Activated naive CD8-positive, alpha-beta T cell treated with anti-CD3 and anti-CD28 coated beads for 36 hours (primary cell): ENCODE data around the gene UBE2F. TPM values are rescaled to one million over a fixed set of nuclear protein-coding genes. Genes with fewer than 3 reads are reported as not detected.
"Not testable (repeated sequence)": the region's sequence is repeated elsewhere in the genome, so short reads cannot be mapped to it uniquely, and the experiment has no call there.

Experiments used
- DNase-seq: peaks from one replicate; pipeline ENCODE4 v3.0.0; 2021
- H3K27ac Mint-ChIP-seq: one replicate; pipeline ENCODE4 v1.8.0; 2022; ENCODE audit warnings: mild to moderate bottlenecking, moderate library complexity, mixed read lengths
- H3K27me3 Mint-ChIP-seq: one replicate; pipeline ENCODE4 v1.8.0; 2022; ENCODE audit warnings: mild to moderate bottlenecking, mixed read lengths
- H3K36me3 Mint-ChIP-seq: one replicate; pipeline ENCODE4 v1.8.0; 2021; ENCODE audit warnings: mild to moderate bottlenecking, mixed read lengths
- H3K4me1 Mint-ChIP-seq: one replicate; pipeline ENCODE4 v1.8.0; 2021; ENCODE audit warnings: mixed read lengths
- H3K4me3 Mint-ChIP-seq: one replicate; pipeline ENCODE4 v1.8.0; 2022; ENCODE audit warnings: mild to moderate bottlenecking, moderate library complexity, mixed read lengths
- H3K9me3 Mint-ChIP-seq: one replicate; pipeline ENCODE4 v1.8.0; 2022; ENCODE audit warnings: mixed read lengths
- total RNA-seq, 2 experiments: library from RNA; stranded (reverse); gene quantifications; one replicate each; pipeline ENCODE4 v1.2.3, GENCODE V29; 2021

UBE2F gene
- total RNA-seq, 2 experiments from 2014 or later: 57.9 to 58.9 TPM

DNA sequence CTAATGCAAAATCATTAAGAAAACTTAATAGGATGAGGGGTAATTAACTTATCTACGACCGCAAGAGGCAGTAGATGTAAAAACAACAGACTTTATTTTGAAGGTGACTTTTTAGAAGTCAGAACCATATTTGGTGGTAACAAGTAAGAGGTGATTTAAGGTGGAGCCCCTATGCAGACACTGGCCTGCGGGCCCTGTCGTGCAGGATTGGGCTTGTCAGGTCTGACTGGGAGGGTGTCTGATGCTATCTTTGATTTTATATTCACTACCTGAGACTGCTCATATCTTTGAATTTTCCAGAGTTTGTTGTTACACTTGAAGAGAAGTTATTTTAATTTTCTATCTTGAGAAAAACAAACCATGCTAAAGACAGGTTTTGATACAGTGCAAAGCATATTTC lies 64.9 kb downstream of the UBE2F start:
- Mint-ChIP-seq H3K36me3 (peaks cover 33% of the 10 kb centered on the region), H3K27ac (no peak overlapping the region), H3K27me3 (no peaks in the 10 kb centered on the region), H3K4me3 (no peak overlapping the region), H3K4me1 (peaks cover 1% of the 10 kb centered on the region), H3K9me3 (no peaks in the 10 kb centered on the region)
- DNase-seq: no peak

GRCh38 chr2:238032755-238033337 lies 66.0 kb downstream of the UBE2F start:
- peaks cover 33% of the 10 kb centered on the region for H3K36me3 Mint-ChIP-seq

GRCh38 chr2:238033991-238034390 lies 67.2 kb downstream of the UBE2F start:
- H3K4me1 Mint-ChIP-seq, H3K27me3 Mint-ChIP-seq, H3K9me3 Mint-ChIP-seq, H3K27ac Mint-ChIP-seq, DNase-seq, H3K4me3 Mint-ChIP-seq: not testable (repeated sequence)
- peaks cover 36% of the 10 kb centered on the region for H3K36me3 Mint-ChIP-seq

More at GRCh38 chr2:238032755-238033337, 66.0 kb downstream of the UBE2F start:
- H3K27me3 Mint-ChIP-seq: no peaks in the 10 kb centered on the region
- no peak overlapping the region for H3K4me3 Mint-ChIP-seq
- no peaks in the 10 kb centered on the region for H3K9me3 Mint-ChIP-seq
- peaks cover 1% of the 10 kb centered on the region for H3K4me1 Mint-ChIP-seq
- H3K27ac Mint-ChIP-seq: no peak overlapping the region
- DNase-seq: no peak

DNA sequence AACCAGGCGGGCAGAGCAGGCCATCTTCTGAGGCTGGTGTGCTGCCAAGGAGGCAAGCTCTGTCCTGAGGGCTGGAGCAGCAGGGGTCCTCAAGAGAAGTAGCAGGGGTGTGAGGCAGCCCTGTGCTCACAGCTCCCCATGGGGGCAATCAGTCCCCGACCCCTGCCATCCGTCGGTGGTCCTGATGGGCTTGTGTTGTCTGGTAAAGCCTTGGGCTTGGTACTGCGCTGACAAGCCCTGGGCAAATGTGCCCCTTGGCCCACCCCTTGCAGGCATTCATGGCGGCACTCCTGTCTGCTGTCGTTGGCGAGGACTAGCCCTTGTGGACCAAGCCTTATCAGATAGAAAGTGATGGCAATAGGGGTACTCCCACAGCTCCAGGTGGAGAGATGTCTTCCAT lies 71.4 kb downstream of the UBE2F start:
- Mint-ChIP-seq H3K4me1 (peaks cover 1% of the 10 kb centered on the region), H3K27ac (no peak overlapping the region), H3K36me3 (peaks cover 31% of the 10 kb centered on the region), H3K4me3 (no peak overlapping the region), H3K9me3 (no peaks in the 10 kb centered on the region), H3K27me3 (no peaks in the 10 kb centered on the region)
- no peak for DNase-seq

GRCh38 chr2:238039151-238039550 lies 72.3 kb downstream of the UBE2F start:
- H3K4me3 Mint-ChIP-seq: no peak overlapping the region
- no peaks in the 10 kb centered on the region for H3K4me1 Mint-ChIP-seq
- H3K9me3 Mint-ChIP-seq: no peaks in the 10 kb centered on the region
- peaks cover 31% of the 10 kb centered on the region for H3K36me3 Mint-ChIP-seq
- H3K27me3 Mint-ChIP-seq: no peaks in the 10 kb centered on the region
- H3K27ac Mint-ChIP-seq: no peak overlapping the region
- DNase-seq: no peak

DNA sequence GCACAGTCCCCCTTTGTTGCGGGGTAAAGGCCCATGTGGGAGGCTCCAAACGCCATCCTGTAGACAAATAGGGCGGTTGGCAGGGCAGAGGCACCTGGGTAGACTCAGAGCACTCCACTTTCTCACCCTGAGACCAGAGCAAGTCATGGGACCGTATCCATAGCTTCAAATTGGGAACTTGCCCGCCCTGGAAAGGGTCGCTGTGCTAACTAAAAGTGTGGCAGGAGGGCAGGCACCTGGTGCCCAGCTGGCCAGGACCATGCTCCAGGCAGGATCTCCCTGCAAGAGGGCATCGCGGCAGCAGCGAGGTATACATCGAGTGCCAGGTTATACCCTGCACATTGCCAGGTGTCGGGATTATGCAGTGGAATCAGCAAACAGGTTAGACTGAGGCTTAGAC lies 73.2 kb downstream of the UBE2F start:
- Mint-ChIP-seq H3K36me3 (peaks cover 27% of the 10 kb centered on the region), H3K27me3 (no peaks in the 10 kb centered on the region), H3K27ac (no peak overlapping the region), H3K4me3 (no peak overlapping the region), H3K9me3 (no peaks in the 10 kb centered on the region), H3K4me1 (peaks cover 3% of the 10 kb centered on the region)
- no peak for DNase-seq

GRCh38 chr2:238040918-238041317 lies 74.1 kb downstream of the UBE2F start:
- DNase-seq: no peak
- no peak overlapping the region for H3K4me3 Mint-ChIP-seq
- H3K27ac Mint-ChIP-seq: no peak overlapping the region
- peaks cover 2% of the 10 kb centered on the region for H3K9me3 Mint-ChIP-seq
- H3K4me1 Mint-ChIP-seq: peaks cover 3% of the 10 kb centered on the region
- no peaks in the 10 kb centered on the region for H3K27me3 Mint-ChIP-seq
- peaks cover 29% of the 10 kb centered on the region for H3K36me3 Mint-ChIP-seq

DNA sequence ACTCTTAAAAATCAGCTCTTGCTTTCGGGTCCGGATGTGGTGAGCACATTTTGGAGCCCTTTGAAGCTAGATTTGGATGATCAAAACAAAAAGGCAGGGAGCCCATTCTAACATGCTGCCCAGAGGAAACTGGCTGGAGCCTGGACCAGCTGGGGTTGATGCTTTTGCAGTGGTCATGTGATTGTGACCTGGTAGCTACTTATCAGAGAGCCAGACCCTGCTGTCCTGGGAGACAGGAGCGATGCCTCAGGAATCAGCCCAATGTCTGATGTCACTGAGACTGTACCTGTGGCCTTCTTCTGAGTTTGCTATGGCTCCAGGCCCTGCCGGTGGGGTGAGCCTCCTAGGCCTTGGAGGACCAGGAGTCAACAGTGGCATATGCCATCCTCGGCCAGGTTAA lies 75.3 kb downstream of the UBE2F start:
- no peak overlapping the region for H3K4me3 Mint-ChIP-seq
- H3K4me1 Mint-ChIP-seq: peaks cover 3% of the 10 kb centered on the region
- no peaks in the 10 kb centered on the region for H3K27me3 Mint-ChIP-seq
- H3K9me3 Mint-ChIP-seq: peaks cover 5% of the 10 kb centered on the region
- no peak for DNase-seq
- no peak overlapping the region for H3K27ac Mint-ChIP-seq
- H3K36me3 Mint-ChIP-seq: peaks cover 40% of the 10 kb centered on the region

DNA sequence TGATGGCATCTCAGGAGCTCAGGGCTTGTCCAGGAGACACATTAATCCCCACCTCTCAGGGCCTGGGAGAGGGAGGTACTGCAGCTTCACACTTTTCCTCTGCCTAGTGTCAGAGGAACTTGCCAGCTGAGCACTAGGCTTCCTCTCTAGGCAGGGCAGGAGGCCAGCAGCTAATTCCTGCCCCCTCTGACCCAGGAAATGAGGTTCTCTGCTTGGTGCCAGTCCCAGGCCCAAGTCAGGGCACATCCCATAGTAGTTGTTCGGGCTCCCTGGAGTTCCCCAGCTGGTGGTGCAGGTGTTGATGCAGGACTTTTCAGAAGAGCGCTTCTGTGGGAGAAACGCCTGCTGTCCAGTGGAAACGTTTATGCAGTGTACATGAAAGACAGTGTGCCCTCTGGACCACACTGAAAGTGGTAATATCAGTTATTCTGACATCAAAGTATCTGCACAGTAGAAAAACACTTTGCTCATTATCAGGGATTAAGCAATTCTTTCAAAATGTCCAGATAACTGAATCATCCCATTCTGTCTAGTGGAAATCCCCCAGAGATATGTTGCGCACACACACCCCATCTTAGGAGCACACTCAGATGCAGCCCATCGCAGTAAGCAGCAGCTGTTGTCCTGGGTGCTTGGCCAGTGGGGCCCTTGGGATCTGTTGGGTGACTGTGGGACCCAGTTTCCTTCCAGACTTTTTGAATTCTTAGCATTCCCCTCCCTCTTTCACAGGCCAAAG lies 76.2 kb downstream of the UBE2F start:
- no peak for DNase-seq
- no peaks in the 10 kb centered on the region for H3K27me3 Mint-ChIP-seq
- H3K9me3 Mint-ChIP-seq: peaks cover 12% of the 10 kb centered on the region
- H3K36me3 Mint-ChIP-seq: peaks cover 42% of the 10 kb centered on the region
- H3K27ac Mint-ChIP-seq: no peak overlapping the region
- H3K4me1 Mint-ChIP-seq: peaks cover 3% of the 10 kb centered on the region
- no peak overlapping the region for H3K4me3 Mint-ChIP-seq

DNA sequence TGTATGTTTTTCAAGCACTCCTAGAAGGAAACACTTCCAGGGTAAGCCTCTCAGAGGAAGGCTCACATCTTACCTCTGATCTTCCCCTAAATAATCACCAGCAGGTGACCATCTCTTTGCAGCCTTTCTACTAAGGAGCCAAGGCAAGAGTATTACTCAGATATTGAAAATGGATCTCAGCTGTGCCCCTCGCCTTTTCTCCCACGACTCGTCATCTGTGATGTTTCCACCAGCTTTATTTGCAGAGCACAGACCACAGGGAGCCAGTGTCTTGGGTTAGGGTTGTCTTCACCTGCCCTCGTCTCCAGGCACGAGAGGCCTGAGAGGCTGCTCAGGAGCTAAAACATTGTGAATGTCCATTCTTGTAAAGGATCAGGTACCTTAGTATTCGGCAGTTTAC lies 77.0 kb downstream of the UBE2F start:
- DNase-seq: no peak
- H3K27me3 Mint-ChIP-seq: no peaks in the 10 kb centered on the region
- H3K36me3 Mint-ChIP-seq: peaks cover 41% of the 10 kb centered on the region
- H3K9me3 Mint-ChIP-seq: peaks cover 18% of the 10 kb centered on the region
- no peak overlapping the region for H3K4me3 Mint-ChIP-seq
- peaks cover 3% of the 10 kb centered on the region for H3K4me1 Mint-ChIP-seq
- H3K27ac Mint-ChIP-seq: no peak overlapping the region

- Mint-ChIP-seq H3K9me3 (peaks cover 18% of the 10 kb centered on the region), H3K4me3 (no peak overlapping the region), H3K27me3 (no peaks in the 10 kb centered on the region), H3K4me1 (peaks cover 3% of the 10 kb centered on the region), H3K36me3 (peaks cover 43% of the 10 kb centered on the region), H3K27ac (no peak overlapping the region)
- DNase-seq: no peak
These were observed 78.8 kb downstream of the UBE2F start for GRCh38 chr2:238045575-238045974.

- Mint-ChIP-seq H3K4me1 (peaks cover 3% of the 10 kb centered on the region), H3K36me3 (peaks cover 40% of the 10 kb centered on the region), H3K4me3 (no peak overlapping the region), H3K27ac (no peak overlapping the region), H3K9me3 (peaks cover 18% of the 10 kb centered on the region), H3K27me3 (peaks cover 2% of the 10 kb centered on the region)
- no peak for DNase-seq
These were observed 80.0 kb downstream of the UBE2F start for GRCh38 chr2:238046725-238047270.

GRCh38 chr2:238053191-238053776 lies 86.5 kb downstream of the UBE2F start:
- Mint-ChIP-seq H3K4me1 (peaks cover 11% of the 10 kb centered on the region), H3K27ac (no peak overlapping the region), H3K36me3 (peaks cover 7% of the 10 kb centered on the region), H3K27me3 (peaks cover 39% of the 10 kb centered on the region), H3K9me3 (peaks cover 5% of the 10 kb centered on the region), H3K4me3 (no peak overlapping the region)
- DNase-seq: no peak

DNA sequence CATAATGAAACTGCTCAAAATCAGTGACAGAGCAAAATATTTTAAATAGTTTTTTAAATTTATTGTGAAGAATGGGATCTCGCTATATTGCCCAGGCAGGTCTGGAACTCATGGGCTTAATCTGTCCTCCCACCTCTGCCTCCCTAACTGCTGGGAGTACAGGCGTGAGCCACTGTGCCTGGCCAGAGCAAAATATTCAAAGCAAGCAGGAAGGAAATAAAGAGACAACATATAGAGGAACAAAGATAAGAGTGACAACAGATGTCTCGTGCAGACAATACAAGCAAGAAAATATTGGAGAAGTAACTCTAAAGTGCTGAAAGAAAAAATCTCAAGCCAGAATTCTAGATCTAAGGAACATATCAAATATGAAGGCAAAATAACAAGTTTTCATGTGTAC lies 89.0 kb downstream of the UBE2F start:
- H3K36me3 Mint-ChIP-seq: peaks cover 15% of the 10 kb centered on the region
- H3K27ac Mint-ChIP-seq: no peak overlapping the region
- H3K9me3 Mint-ChIP-seq: no peaks in the 10 kb centered on the region
- H3K4me1 Mint-ChIP-seq: peaks cover 14% of the 10 kb centered on the region
- no peak overlapping the region for H3K4me3 Mint-ChIP-seq
- H3K27me3 Mint-ChIP-seq: peaks cover 39% of the 10 kb centered on the region
- no peak for DNase-seq

- H3K4me3 Mint-ChIP-seq, DNase-seq, H3K27ac Mint-ChIP-seq, H3K9me3 Mint-ChIP-seq: not testable (repeated sequence)
- H3K27me3 Mint-ChIP-seq: peaks cover 32% of the 10 kb centered on the region
- H3K4me1 Mint-ChIP-seq: peaks cover 26% of the 10 kb centered on the region
- peaks cover 25% of the 10 kb centered on the region for H3K36me3 Mint-ChIP-seq
These were observed 91.1 kb downstream of the UBE2F start for GRCh38 chr2:238057696-238058575.
